K562 (cell line): ENCODE results near the gene PNPLA7. TPM values are rescaled to one million over a fixed set of nuclear protein-coding genes. Genes with fewer than 3 reads are reported as not detected.

Experiments
- C11orf30 ChIP-seq: fragments of 450-650 bp; IDR thresholded peaks from 2 replicates; pipeline ENCODE4 v1.6.1; 2016; ENCODE audit warnings: low read depth, mild to moderate bottlenecking
- CBFA2T2 ChIP-seq: fragments of 450-650 bp; conservative IDR thresholded peaks from 2 replicates; pipeline ENCODE4 v1.6.1; 2017; ENCODE audit warnings: mild to moderate bottlenecking
- CBX3 ChIP-seq, 2 experiments: IDR thresholded peaks; 1 replicate in 1 of 2; 2 replicates in 1 of 2; pipeline ENCODE4 v1.6.1; 2012; ENCODE audit warnings: inconsistent platforms in 2 of 2, low read length in 2 of 2, borderline replicate concordance in 1 of 2, control low read depth in 1 of 2
- CHD1 ChIP-seq: fragments of 200-600 bp; sonication (generic); IDR thresholded peaks from one replicate; pipeline ENCODE4 v1.6.1; 2012; ENCODE audit warnings: mild to moderate bottlenecking, moderate library complexity, low read length, inconsistent platforms
- CSDE1 ChIP-seq, 2 experiments: fragments of 450-650 bp; IDR thresholded peaks; 2 replicates each; pipeline ENCODE4 v1.6.1; 2016; ENCODE audit warnings: mild to moderate bottlenecking in 1 of 2
- CTBP1 ChIP-seq: fragments of 450-650 bp; IDR thresholded peaks from 2 replicates; pipeline ENCODE4 v1.6.1; 2016; ENCODE audit warnings: borderline replicate concordance
- ETS2 ChIP-seq: IDR thresholded peaks from 2 replicates; pipeline ENCODE4 v1.6.1; 2016; ENCODE audit warnings: borderline replicate concordance, missing genetic modification characterization, mild to moderate bottlenecking, moderate library complexity, missing compliant biosample characterization; ENCODE audit not compliant: poor library complexity, severe bottlenecking
- ETV6 ChIP-seq, 3 experiments: fragments of 150-350 bp in 1 of 3; sonication (generic) in 1 of 3; formaldehyde crosslinking in 1 of 3; IDR thresholded peaks; 2 replicates each; pipeline versions ENCODE4 v1.6.1 to v1.8.0; 2014 to 2022; ENCODE audit warnings: borderline replicate concordance in 2 of 3, low read depth in 2 of 3, antibody characterized with exemption in 1 of 3, low read length in 1 of 3, mild to moderate bottlenecking in 1 of 3, missing genetic modification reagents in 1 of 3
- IRF2 ChIP-seq: sonication (generic); formaldehyde crosslinking; IDR thresholded peaks from 2 replicates; pipeline ENCODE4 v1.8.1; 2022; ENCODE audit warnings: mild to moderate bottlenecking, missing genetic modification reagents
- MNT ChIP-seq, 2 experiments: fragments of 450-650 bp; conservative IDR thresholded peaks; 2 replicates each; pipeline ENCODE4 v1.6.1; 2017; ENCODE audit warnings: mild to moderate bottlenecking in 2 of 2, moderate library complexity in 2 of 2
- MTA1 ChIP-seq: fragments of 450-650 bp; IDR thresholded peaks from 2 replicates; pipeline ENCODE4 v1.6.1; 2017; ENCODE audit warnings: borderline replicate concordance
- MXI1 ChIP-seq: IDR thresholded peaks from 2 replicates; pipeline ENCODE4 v1.6.1; 2011; ENCODE audit warnings: low read depth, mild to moderate bottlenecking, improper control_type of control experiment, low read length
- MYC ChIP-seq, 2 experiments: fragments of 250-450 bp in 1 of 2; sonication (Bioruptor Pico) in 1 of 2; IDR thresholded peaks; 2 replicates each; pipeline versions ENCODE4 v1.5.1 to v1.6.1; 2012 to 2021; ENCODE audit warnings: low read depth in 2 of 2, borderline replicate concordance in 1 of 2, improper control_type of control experiment in 1 of 2, low read length in 1 of 2, mild to moderate bottlenecking in 1 of 2, moderate library complexity in 1 of 2
- NFATC3 ChIP-seq: fragments of 450-650 bp; IDR thresholded peaks from 2 replicates; pipeline ENCODE4 v1.6.1; 2017; ENCODE audit warnings: mild to moderate bottlenecking
- RBBP5 ChIP-seq: fragments of 200-600 bp; sonication (generic); IDR thresholded peaks from 2 replicates; pipeline ENCODE4 v1.6.1; 2012; ENCODE audit warnings: borderline replicate concordance, mild to moderate bottlenecking, low read length, control low read depth, inconsistent platforms; ENCODE audit not compliant: insufficient read depth, poor library complexity, severe bottlenecking
- SMARCA4 ChIP-seq: fragments of 450-650 bp; IDR thresholded peaks from 2 replicates; pipeline ENCODE4 v1.6.1; 2016
- TARDBP ChIP-seq: fragments of 450-650 bp; IDR thresholded peaks from 2 replicates; pipeline ENCODE4 v1.6.1; 2016
- THRAP3 ChIP-seq: fragments of 450-650 bp; IDR thresholded peaks from 2 replicates; pipeline ENCODE4 v1.6.1; 2016; ENCODE audit warnings: mild to moderate bottlenecking, inconsistent platforms, borderline replicate concordance
- ZBTB2 ChIP-seq: fragments of 450-650 bp; IDR thresholded peaks from 2 replicates; pipeline ENCODE4 v1.6.1; 2016; ENCODE audit warnings: antibody characterized with exemption
- ZNF3 ChIP-seq: fragments of 250-450 bp; sonication (Bioruptor Pico); IDR thresholded peaks from 2 replicates; pipeline ENCODE4 v1.5.0; 2021; ENCODE audit warnings: mild to moderate bottlenecking, moderate library complexity
- ZNF696 ChIP-seq: fragments of 250-450 bp; sonication (Bioruptor Pico); conservative IDR thresholded peaks from 2 replicates; pipeline ENCODE4 v1.4.0; 2020; ENCODE audit warnings: mild to moderate bottlenecking, moderate library complexity
- ZNF740 ChIP-seq, 3 experiments: fragments of 200-800 bp in 1 of 3; sonication (Bioruptor generic) in 1 of 3; sonication (generic) in 1 of 3; formaldehyde crosslinking in 1 of 3; IDR thresholded peaks; 2 replicates each; pipeline versions ENCODE4 v1.6.1 to v1.8.0; 2016 to 2022; ENCODE audit warnings: mild to moderate bottlenecking in 2 of 3, missing compliant biosample characterization in 2 of 3, missing genetic modification characterization in 2 of 3, missing genetic modification reagents in 1 of 3
- ZNF766 ChIP-seq: fragments of 200-800 bp; sonication (Bioruptor generic); conservative IDR thresholded peaks from 2 replicates; pipeline ENCODE4 v1.6.1; 2016; ENCODE audit warnings: missing genetic modification characterization, missing compliant biosample characterization
- ZNF778 ChIP-seq: fragments of 450-650 bp; formaldehyde crosslinking; IDR thresholded peaks from 2 replicates; pipeline ENCODE4 v1.4.0; 2020; ENCODE audit warnings: mild to moderate bottlenecking, moderate library complexity
- polyA plus RNA-seq, 8 experiments: library from polyadenylated mRNA; depleted of rRNA in 4 of 8; stranded (reverse) in 5 of 8; unstranded in 3 of 8; fragments of >200 nt; fragmentation: Nextera tagmentation in 2 of 8; fragmentation: Illumina TruSeq in 1 of 8; extraction: Ambion mirVana in 2 of 8; extraction: Trizol in 1 of 8; gene quantifications; 2 replicates each; pipeline versions ENCODE4 v1.2.1 to v1.2.3, GENCODE V29; 2011 to 2014; ENCODE audit warnings: inconsistent platforms in 1 of 8, missing spikeins in 1 of 8
- total RNA-seq, 7 experiments: library from RNA; depleted of rRNA in 6 of 7; stranded (reverse); fragments of >200 nt in 6 of 7; fragmentation: Illumina TruSeq in 2 of 7; extraction: Trizol in 2 of 7; gene quantifications; 2 replicates each; pipeline versions ENCODE4 v1.2.1 to v1.2.3, GENCODE V29; 2011 to 2021; ENCODE audit warnings: low replicate concordance in 1 of 7

PNPLA7 gene
- total and polyA plus RNA-seq, 9 of the 15 experiments (the other 6 are each of a cell fraction or from before 2014, with no cell fraction given), result 0.01 to 0.85 (median 0.19) TPM; not detected in 1

DNA sequence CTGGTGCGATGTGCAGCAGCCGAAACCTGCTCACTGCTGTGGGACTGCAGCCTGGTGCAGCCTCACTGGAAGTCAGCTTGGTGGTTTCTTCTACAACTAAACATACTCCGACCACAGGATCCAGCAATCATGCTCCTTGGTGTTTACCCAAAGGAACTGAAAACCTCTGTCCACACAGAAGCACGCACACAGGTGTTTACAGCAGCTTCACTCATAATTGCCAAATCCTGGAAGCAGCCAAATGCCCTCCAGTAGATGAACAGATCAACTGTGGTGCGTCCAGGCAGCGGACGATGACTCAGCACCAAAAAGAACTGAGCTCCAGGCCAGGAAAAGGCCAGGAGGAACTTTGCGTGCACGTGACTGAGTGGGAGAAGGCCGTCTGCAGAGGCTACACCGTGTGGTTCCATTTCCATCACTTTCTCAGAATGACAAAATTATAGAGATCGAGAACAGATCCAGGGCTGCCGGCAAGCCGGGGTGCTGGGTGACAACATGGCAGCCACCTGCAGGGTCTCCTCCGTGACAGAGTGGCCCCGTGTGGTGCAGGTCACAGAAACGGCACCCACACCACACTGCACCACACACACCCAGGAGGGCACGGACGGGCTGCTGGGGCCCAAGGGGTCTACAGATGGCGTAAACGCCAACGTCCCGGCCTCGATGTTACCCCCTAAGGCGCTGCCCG is 68.0 kb downstream of the PNPLA7 start (continued):
- TF ChIP-seq C11orf30 (peak; percentile 98), MYC (IDR thresholded peaks at IDR 0.05; ENCODE audit: low read depth, low read length) (peak; percentile 71), MYC (CRISPR knock-in tag; IDR thresholded peaks at IDR 0.05; ENCODE audit: borderline replicate concordance, low read depth) (no peak), ZBTB2 (no peak), MNT (conservative IDR thresholded peaks at IDR 0.05) (peak; percentile 45 to 67; a peak in 3 of 4 replicates), MTA1 (peak; percentile 71; the same call in 1 of the 2 replicates), CBX3 (IDR thresholded peaks at IDR 0.05; ENCODE audit: borderline replicate concordance in 1 of 2, low read length in 2 of 2) (peak in 1 of 2 experiments; percentile 82; a peak in 2 of 3 replicates), ZNF778 (CRISPR knock-in tag) (no peak), ZNF696 (CRISPR knock-in tag) (no peak), CHD1 (no peak), RBBP5 (peak; percentile 51), CSDE1 (IDR thresholded peaks at IDR 0.05) (no peak), ETS2 (no peak), ETV6 (IDR thresholded peaks at IDR 0.05; ENCODE audit: borderline replicate concordance in 1 of 2, low read depth in 2 of 2, low read length in 1 of 2) (no peak), ETV6 (CRISPR knock-in tag; IDR thresholded peaks at IDR 0.05; ENCODE audit: borderline replicate concordance) (no peak), SMARCA4 (peak; percentile 86), CBFA2T2 (peak; percentile 56; the same call in 1 of the 2 replicates), MXI1 (no peak), THRAP3 (no peak), ZNF3 (CRISPR knock-in tag) (no peak), IRF2 (CRISPR knock-in tag) (no peak), CTBP1 (peak; percentile 79; the same call in 1 of the 2 replicates), NFATC3 (no peak), ZNF740 (CRISPR knock-in tag; IDR thresholded peaks at IDR 0.05) (no peak), ZNF740 (tag; IDR thresholded peaks at IDR 0.05) (peak in 1 of 2 experiments; percentile 59; a peak in 1 of 4 replicates), ZNF766 (peak; percentile 91), TARDBP (no peak)
